GM18951 (cell line): ENCODE measurements around the gene CIART.

Experiments
- POLR2A ChIP-seq: IDR thresholded peaks from 4 replicates; pipeline ENCODE4 v1.6.1; 2011; ENCODE audit warnings: mild to moderate bottlenecking; ENCODE audit not compliant: insufficient read length, insufficient read depth; ENCODE audit errors: extremely low read depth
- in situ Hi-C: fragments of 300-500 bp; cut with MboI; formaldehyde crosslinking; loops from one replicate; pipeline ENCODE4 v1.12.0; 2022; ENCODE audit warnings: low sequenced_read_pairs, mixed read lengths, inconsistent platforms; ENCODE audit not compliant: unreplicated experiment

CIART gene

DNA sequence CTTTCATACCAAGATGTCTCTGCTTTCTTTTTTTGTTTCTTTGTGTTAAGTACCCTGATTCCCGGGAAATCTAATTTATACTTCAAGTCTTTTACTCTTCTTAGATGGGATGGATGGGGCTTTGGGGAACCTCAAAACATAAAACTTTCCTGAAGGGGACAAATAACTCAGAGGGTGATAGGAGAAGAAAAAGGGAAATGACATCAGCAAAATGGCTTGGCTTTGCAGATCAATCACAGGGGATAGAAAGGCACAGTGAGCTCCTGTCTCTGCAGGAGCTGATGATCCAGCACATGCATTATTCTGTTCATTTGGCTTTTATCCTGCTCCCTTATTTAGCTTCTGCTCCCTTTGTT lies 26.2 kb upstream of the CIART start:
- in situ Hi-C loops = loop anchor here (10.0 kb wide), 1 partner anchor 739 kb away; no protein-coding TSS in a partner anchor

GRCh38 chr1:150256554-150257341 lies 25.6 kb upstream of the CIART start:
- in situ Hi-C loops = loop anchor here (10.0 kb wide), 1 partner anchor 738 kb away; no protein-coding TSS in a partner anchor
- no peak for TF ChIP-seq POLR2A

More for the DNA sequence above, 26.2 kb upstream of the CIART start:
- TF ChIP-seq POLR2A = no peak

GRCh38 chr1:150257624-150258585 lies 24.4 kb upstream of the CIART start, which contains the start of gene CA14:
CA14 (plus strand) TSS chr1:150257774; CDS start chr1:150258129, 355 bp downstream.
- in situ Hi-C loops = loop anchor here (10.0 kb wide), 1 partner anchor 737 kb away; no protein-coding TSS in a partner anchor
- no peak for TF ChIP-seq POLR2A

DNA sequence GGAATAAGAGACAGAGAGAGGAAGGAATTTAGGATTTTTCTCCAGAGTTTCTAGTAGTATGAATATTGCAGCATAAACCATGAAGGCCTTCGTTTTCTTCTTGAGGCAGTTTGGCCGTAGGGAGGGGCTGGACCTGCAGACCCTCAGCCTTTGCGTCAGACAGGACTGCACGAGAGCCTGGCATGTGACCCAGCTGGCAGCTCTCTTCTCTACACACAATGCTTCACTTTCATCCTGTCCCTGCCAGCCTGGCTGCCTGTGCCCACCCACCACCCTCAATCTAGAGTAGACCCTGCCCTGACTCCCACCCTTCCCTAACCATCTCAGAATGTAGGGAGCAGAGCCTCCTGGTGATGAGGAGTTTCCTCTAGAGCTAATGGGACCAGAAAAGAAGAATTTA lies 23.1 kb upstream of the CIART start:
- TF ChIP-seq POLR2A = no peak

DNA sequence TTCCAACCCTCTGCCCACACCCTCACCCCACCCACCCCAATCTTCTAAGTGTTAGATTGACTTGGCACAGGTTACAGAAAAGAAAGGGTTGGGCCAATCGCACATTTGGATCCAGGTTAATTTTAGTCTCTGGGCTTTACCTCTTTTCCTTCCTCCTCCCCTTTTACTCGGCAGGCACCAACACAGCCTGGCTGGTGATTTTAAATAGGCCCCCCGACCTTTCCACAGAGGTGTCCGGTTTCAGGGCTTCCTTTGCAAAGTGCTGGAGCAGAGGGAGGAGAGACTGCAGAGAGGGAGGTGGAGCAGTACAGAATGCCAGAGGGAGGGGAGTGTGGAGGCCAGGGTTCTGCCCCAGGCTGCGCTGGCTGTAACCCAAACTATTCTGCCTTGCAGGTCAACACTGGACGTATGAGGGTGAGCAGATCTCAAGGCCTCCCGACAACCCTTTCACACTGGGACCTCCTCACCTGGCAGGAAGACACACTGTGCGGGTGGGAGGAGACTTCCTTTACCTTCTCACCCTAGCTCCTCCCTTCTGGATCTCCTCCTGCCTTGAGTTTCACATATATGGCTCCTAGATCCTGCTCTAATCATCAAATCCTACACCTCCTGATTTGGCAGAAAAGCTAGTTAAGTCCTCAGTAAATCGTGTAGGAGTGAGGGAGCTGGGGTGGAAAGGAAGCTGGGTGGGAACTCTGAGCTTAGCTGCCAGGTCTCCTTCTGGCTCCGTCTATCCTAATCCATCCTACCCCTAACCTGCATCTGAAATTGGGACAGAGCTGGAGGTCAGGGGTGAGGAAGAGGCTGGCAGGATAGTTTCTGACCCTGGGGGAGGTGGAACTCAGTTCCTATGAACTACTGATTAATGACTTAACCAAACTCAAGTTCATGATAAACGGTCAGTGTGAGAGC lies 22.3 kb upstream of the CIART start:
- TF ChIP-seq POLR2A = no peak
- in situ Hi-C loops = loop anchor here (10.0 kb wide), 1 partner anchor 735 kb away; no protein-coding TSS in a partner anchor

More for the DNA sequence above, 23.1 kb upstream of the CIART start:
- in situ Hi-C loops = loop anchor here (10.0 kb wide), 1 partner anchor 736 kb away; no protein-coding TSS in a partner anchor

GRCh38 chr1:150261367-150261766 lies 21.0 kb upstream of the CIART start:
- no peak for TF ChIP-seq POLR2A
- in situ Hi-C loops = no loop called here

- in situ Hi-C loops = no loop called here
- no peak for TF ChIP-seq POLR2A
Measured at GRCh38 chr1:150262388-150263320, 19.7 kb upstream of the CIART start.

DNA sequence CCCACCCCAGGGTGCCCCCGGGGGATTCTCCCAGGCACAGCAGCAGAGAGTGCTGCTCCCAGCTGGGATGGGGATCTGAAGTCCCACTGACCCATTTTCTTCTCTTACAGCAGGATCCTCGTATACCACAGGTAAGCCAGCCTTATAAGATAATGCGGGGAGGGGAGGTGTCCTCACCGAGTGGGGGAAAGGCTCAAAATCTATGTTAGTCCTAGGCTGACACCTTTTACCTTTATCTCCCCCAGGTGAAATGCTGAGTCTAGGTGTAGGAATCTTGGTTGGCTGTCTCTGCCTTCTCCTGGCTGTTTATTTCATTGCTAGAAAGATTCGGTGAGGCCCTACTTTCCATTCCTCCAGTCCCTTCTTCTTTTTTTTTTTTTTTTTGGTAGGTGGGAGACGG lies 18.8 kb upstream of the CIART start:
- in situ Hi-C loops = no loop called here
- no peak for TF ChIP-seq POLR2A

DNA sequence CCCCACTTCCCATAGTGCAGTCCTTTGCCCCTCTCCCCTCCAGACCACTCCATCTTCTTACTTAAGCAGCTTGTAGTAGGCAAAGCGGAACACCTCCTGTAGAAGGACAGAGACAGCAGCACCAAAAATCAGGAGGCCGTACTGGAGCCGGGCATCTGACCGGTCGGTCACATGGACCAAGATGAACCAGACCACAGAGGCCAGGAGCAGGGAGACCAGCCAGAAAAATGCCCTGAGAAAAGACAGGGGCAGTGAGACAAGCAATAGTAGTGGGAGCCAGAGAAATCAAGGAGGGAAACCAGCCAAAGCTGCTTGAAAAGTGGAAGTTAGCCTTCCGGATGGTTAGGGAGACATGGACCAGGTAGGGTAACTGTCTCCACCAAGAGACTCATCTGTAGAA lies 14.5 kb upstream of the CIART start:
- TF ChIP-seq POLR2A = no peak
- in situ Hi-C loops = no loop called here

DNA sequence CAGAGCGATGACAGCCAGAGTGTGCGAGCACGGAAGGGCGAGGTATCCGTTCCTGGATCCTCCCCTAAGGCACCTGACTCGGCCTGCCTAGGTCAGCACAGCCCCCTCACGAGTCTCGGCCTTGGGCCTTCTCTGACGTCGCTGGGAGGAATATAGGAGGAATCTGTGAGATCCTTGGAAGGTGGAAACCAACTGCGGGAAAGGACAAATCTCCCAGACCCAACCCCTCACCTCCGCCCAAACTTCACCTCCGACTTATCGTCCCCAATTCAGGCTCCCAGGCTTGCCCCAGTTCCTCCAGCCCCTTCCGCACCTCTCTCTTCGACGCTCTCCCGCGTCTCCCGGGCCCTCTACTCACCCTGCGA lies 14.0 kb upstream of the CIART start:
- TF ChIP-seq POLR2A = no peak
- in situ Hi-C loops = no loop called here

DNA sequence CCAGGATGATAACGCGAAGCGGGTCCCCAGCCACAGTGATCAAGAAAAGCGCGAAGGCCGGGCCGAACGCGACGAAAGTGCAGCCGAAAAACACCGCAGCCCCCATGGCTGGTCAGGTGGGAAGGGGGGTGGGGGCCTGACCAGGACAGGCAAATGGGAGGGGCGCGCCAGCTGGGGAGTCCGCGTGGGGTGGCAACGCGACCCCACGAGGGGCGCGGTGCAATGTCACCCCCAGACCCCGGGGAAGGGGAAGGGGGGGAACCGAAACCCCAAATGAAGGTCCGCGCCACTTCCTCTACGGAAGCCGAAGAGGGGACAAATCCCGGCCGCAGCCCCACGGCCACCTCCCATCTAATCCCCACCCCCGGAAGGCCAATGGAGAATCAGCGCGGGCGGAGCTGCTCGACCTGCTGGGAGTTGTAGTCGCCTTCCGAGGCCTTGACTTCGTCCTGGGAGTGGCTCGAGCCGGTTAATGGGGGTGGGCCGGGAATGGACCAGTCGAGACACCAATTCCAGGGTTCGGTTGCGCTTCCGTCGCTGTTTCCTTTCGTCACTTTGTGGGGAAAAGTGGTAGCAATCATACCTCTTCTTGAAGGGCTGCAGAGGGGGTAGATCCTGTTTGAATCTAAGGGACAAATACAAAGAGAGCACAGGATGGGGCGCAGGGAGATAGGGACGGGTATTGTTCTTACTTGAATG lies 13.5 kb upstream of the CIART start, which contains the start of gene APH1A:
APH1A (minus strand) TSS at position 312 of the 699 bp plus-strand sequence; CDS start at position 106, 206 bp downstream.
- in situ Hi-C loops = no loop called here
- TF ChIP-seq POLR2A = peak; percentile 71
